Measurements from ENCODE around the gene BROX.

GRCh38 chr1:222696741-222697140 is 15.6 kb upstream of the BROX start:
- TF ChIP-seq, protein P1, sequence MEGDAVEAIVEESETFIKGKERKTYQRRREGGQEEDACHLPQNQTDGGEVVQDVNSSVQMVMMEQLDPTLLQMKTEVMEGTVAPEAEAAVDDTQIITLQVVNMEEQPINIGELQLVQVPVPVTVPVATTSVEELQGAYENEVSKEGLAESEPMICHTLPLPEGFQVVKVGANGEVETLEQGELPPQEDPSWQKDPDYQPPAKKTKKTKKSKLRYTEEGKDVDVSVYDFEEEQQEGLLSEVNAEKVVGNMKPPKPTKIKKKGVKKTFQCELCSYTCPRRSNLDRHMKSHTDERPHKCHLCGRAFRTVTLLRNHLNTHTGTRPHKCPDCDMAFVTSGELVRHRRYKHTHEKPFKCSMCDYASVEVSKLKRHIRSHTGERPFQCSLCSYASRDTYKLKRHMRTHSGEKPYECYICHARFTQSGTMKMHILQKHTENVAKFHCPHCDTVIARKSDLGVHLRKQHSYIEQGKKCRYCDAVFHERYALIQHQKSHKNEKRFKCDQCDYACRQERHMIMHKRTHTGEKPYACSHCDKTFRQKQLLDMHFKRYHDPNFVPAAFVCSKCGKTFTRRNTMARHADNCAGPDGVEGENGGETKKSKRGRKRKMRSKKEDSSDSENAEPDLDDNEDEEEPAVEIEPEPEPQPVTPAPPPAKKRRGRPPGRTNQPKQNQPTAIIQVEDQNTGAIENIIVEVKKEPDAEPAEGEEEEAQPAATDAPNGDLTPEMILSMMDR (IDR thresholded peaks at IDR 0.05): no peak
- no peak for TF ChIP-seq POLR2A (IDR thresholded peaks at IDR 0.05)

Data from sigmoid colon (tissue), 3 donors.